WI38 (cell line): ENCODE results near the gene HDAC7.

Experiments used
- H3K4me3 ChIP-seq: 2 replicates; pipeline ENCODE4 v1.5.1; 2011; ENCODE audit warnings: low read depth, mild to moderate bottlenecking, control low read depth, low read length
- TF ChIP-seq, protein P1 (sequence below): IDR thresholded peaks from 2 replicates; pipeline ENCODE4 v1.5.1; 2012; ENCODE audit warnings: low read depth, mild to moderate bottlenecking, control low read depth, low read length

HDAC7 gene

GRCh38 chr12:47821346-47821706 lies 1.6 kb upstream of the HDAC7 start:
- H3K4me3 ChIP-seq = no peak overlapping the region
- TF ChIP-seq, protein P1, sequence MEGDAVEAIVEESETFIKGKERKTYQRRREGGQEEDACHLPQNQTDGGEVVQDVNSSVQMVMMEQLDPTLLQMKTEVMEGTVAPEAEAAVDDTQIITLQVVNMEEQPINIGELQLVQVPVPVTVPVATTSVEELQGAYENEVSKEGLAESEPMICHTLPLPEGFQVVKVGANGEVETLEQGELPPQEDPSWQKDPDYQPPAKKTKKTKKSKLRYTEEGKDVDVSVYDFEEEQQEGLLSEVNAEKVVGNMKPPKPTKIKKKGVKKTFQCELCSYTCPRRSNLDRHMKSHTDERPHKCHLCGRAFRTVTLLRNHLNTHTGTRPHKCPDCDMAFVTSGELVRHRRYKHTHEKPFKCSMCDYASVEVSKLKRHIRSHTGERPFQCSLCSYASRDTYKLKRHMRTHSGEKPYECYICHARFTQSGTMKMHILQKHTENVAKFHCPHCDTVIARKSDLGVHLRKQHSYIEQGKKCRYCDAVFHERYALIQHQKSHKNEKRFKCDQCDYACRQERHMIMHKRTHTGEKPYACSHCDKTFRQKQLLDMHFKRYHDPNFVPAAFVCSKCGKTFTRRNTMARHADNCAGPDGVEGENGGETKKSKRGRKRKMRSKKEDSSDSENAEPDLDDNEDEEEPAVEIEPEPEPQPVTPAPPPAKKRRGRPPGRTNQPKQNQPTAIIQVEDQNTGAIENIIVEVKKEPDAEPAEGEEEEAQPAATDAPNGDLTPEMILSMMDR = no peak

- TF ChIP-seq, protein P1 = no peak
- H3K4me3 ChIP-seq = peak overlapping the region; percentile 87
Measured at GRCh38 chr12:47820631-47821345, 1.1 kb upstream of the HDAC7 start.

DNA sequence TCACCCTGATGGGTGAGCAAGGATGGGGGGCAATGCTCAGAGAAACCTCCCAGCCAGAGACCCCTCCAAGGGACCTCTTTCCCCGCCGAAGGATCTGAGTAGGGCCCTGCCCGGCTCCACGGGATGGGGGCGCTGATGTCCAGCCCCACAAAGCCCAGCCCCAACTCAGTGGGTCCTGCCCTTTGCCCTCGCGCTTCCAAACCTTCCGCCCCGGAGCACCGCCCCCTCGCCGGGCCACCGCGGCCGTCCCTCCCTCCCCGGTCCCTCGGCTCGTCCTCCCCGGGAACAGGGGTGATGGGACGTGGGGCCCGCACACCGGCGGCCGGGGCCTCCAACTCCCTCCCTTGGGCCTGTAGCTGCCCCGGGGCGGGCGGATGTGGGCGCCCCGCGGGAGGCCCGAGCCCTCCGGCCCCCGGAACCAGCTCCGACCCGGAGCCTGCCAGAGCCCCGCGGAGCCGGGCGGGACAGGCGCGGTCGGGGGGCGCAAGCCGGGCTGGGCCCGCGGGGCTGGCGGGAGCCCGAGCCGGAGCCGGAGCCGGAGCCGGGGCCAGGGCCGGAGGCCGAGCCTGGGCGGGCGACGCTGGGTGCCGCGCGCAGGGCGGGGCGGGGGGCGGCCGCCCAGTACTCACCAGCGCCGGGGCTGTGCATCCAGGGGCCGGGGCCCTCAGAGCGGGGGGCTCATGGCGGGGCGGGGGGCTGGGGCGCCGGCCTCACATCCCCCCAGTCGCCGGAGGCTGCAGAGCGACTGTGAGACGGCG lies 386 bp downstream of the HDAC7 start:
- TF ChIP-seq, protein P1 = 0 out of 2 replicates have a peak, but pooled peaks have one; percentile 5
- H3K4me3 ChIP-seq = peak overlapping the region; percentile 87

DNA sequence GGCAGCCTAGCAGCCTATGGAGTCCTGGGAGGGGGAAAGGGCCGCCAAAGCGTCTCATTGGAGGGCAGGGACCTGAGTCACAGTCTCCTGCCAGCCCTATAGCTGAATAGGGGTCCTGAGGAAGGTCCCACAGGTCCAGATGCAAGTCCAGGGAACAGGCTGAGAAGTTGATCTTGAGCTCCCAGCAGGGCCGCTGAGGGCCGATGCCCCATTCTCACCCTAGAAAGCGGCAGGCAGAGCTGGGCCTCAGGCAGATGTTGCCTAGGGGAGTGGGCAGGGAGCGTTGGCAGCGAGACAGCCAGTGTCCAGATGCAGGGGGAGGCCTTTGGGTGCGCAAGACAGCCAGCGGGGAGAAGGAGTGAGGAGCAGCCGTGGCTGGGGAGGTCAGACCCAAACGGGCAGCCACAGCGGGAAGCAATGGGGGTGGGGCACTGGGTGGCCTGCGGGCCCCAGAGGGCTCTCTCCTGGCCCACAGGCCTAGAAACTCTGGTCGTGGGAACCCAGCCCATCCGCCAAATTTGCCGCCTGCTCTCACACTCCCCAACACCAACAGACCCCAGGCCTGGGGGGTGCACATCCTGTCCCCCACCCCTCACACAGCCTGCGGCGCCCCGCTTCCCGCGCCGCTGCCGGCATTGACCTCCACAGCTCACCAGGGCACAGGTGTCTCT lies 1.1 kb downstream of the HDAC7 start:
- peak overlapping the region; percentile 87 for H3K4me3 ChIP-seq
- TF ChIP-seq, protein P1 = no peak

GRCh38 chr12:47818007-47818376 lies 1.7 kb downstream of the HDAC7 start:
- H3K4me3 ChIP-seq = peak overlapping the region; percentile 87
- TF ChIP-seq, protein P1 = no peak

DNA sequence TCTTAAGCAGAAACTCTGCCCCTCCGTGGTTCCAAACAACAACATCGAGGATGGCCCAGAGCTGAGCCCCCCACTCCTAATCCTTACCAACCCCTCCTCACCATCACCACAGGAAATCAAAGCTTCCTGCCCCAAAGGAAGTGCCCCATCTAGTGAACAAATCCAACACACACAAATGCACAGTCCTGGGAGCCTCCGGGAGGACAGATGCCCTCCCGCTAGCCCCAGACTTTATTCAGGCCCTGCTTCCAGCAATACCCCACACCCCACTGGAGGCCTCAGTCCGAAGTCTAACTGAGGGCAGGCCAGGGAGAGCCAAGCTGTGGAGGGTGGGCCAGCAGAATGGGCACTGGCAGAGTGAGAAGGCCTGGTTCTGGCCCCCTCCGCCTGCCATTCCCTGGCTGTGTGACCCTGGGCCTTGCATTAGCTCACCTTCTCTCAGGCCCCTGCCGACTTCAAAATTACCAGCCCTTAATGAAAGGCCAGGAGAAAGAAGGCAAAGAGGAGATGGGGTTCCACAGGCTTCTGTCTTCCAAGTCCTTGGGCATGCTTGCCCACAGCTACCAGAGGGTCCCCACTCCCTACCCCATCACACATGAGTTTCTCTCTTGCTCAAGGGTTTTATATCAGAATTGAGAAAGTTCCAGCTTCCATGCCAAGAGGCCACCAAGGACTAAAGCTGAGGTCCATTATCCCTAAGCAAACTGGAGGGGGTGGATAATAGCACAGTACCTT lies 2.3 kb downstream of the HDAC7 start:
- peak overlapping the region; percentile 87 for H3K4me3 ChIP-seq

More for the DNA sequence above, 2.3 kb downstream of the HDAC7 start:
- TF ChIP-seq, protein P1 = no peak
